CD4-positive, alpha-beta T cell treated with Interleukin-6 for 4 hours (primary cell): Measurements from ENCODE around the gene BAX.
"Not testable (repeated sequence)": the region's sequence is repeated elsewhere in the genome, so short reads cannot be mapped to it uniquely, and the experiment has no call there.

Experiments used
- DNase-seq: peaks from one replicate; pipeline ENCODE4 v3.0.0-alpha.2; 2020; ENCODE audit warnings: mixed read lengths

BAX gene

GRCh38 chr19:48954595-48955307 lies at the start of gene BAX:
TSS of gene BAX (plus strand) at chr19:48954875. CDS start at chr19:48954929, 54 bp downstream.
- DNase-seq, result peak; percentile 91

GRCh38 chr19:48905664-48906063 lies 49.0 kb upstream of the BAX start:
- no peak for DNase-seq

- no peak for DNase-seq
Measured at GRCh38 chr19:48906324-48906723, 48.4 kb upstream of the BAX start.

- DNase-seq, result no peak
Measured at GRCh38 chr19:48907671-48908070, 47.0 kb upstream of the BAX start.

GRCh38 chr19:48909424-48910077 lies 45.1 kb upstream of the BAX start:
- DNase-seq, result not testable (repeated sequence)

- DNase-seq, result no peak
Measured at GRCh38 chr19:48910803-48911202, 43.9 kb upstream of the BAX start.

- no peak for DNase-seq
Measured at GRCh38 chr19:48913114-48913889, 41.4 kb upstream of the BAX start.

GRCh38 chr19:48914181-48914580 lies 40.5 kb upstream of the BAX start:
- DNase-seq, result no peak

- DNase-seq, result no peak
Measured at GRCh38 chr19:48915757-48916156, 38.9 kb upstream of the BAX start.

GRCh38 chr19:48918071-48918470 lies 36.6 kb upstream of the BAX start:
- no peak for DNase-seq

- peak; percentile 8 for DNase-seq
Measured at GRCh38 chr19:48918801-48919247, 35.9 kb upstream of the BAX start.

- DNase-seq, result not testable (repeated sequence)
Measured at GRCh38 chr19:48919271-48919670, 35.4 kb upstream of the BAX start.

- no peak for DNase-seq
Measured at GRCh38 chr19:48920949-48921348, 33.7 kb upstream of the BAX start.

GRCh38 chr19:48921721-48922500 lies 32.8 kb upstream of the BAX start:
- DNase-seq, result no peak

GRCh38 chr19:48922548-48923490 lies 31.9 kb upstream of the BAX start:
- DNase-seq, result no peak

- DNase-seq, result no peak
Measured at GRCh38 chr19:48925240-48925843, 29.3 kb upstream of the BAX start.

- DNase-seq, result not testable (repeated sequence)
Measured at GRCh38 chr19:48925890-48926289, 28.8 kb upstream of the BAX start.

- peak; percentile 21 for DNase-seq
Measured at GRCh38 chr19:48926909-48927308, 27.8 kb upstream of the BAX start.

GRCh38 chr19:48927692-48928091 lies 27.0 kb upstream of the BAX start:
- DNase-seq, result not testable (repeated sequence)

GRCh38 chr19:48928164-48929025 lies 26.3 kb upstream of the BAX start:
- DNase-seq, result no peak
